K562 (cell line): ENCODE results near the gene ANK2. TPM values are rescaled to one million over a fixed set of nuclear protein-coding genes. Genes with fewer than 3 reads are reported as not detected.

Source experiments
- ATAC-seq: fragments of 200-7000 bp; cut with Tn5 transposase; 3 replicates; pipeline ENCODE4 v1.9.1; 2020; ENCODE audit warnings: moderate library complexity
- BruUV-seq: library from RNA; stranded (reverse); fragments of 400-500 nt; replicated peaks from 2 replicates; lab custom pipeline; 2021; lab: Mats Ljungman, UMichigan
- CTCF ChIA-PET: fragments of 300-600 bp; formaldehyde crosslinking; extraction: SDS; loops from one replicate; lab custom pipeline; 2021; ENCODE audit warnings: low intra/inter-chr PET ratio; lab: Yijun Ruan, JAX
- POLR2A ChIA-PET: fragments of 300-600, 350-650 bp; sonication (Branson Sonifier 250); formaldehyde crosslinking; extraction: SDS; loops from one replicate; lab custom pipeline; 2021; ENCODE audit warnings: antibody characterized with exemption, inconsistent platforms; lab: Yijun Ruan, JAX
- DNase-seq, 4 experiments: peaks; one replicate each; pipeline versions ENCODE4 v3.0.0 to v3.0.0-alpha.2; 2011 to 2018; ENCODE audit warnings: low spot score in 3 of 4, mixed read lengths in 3 of 4; ENCODE audit errors: extremely low read depth in 1 of 4
- FAIRE-seq: peaks from 2 replicates; lab custom pipeline; 2011; peaks lifted over from hg19 to GRCh38; lab: Jason Lieb, UNC
- H2AFZ ChIP-seq: 2 replicates; pipeline ENCODE4 v1.6.0; 2011; ENCODE audit warnings: low read depth, low read length, control low read depth, inconsistent platforms
- H3K27ac ChIP-seq: fragments of 200-600 bp; 3 replicates; pipeline ENCODE4 v1.8.0; 2011; ENCODE audit warnings: low read depth, mild to moderate bottlenecking, control low read depth, inconsistent platforms, low read length, moderate library complexity, mixed read lengths; ENCODE audit errors: extremely low read depth
- H3K27me3 ChIP-seq, 2 experiments: fragments of 300-600 bp in 1 of 2; 2 replicates in 1 of 2; 3 replicates in 1 of 2; pipeline versions ENCODE4 v1.6.0 to v1.8.0; 2011; ENCODE audit warnings: inconsistent platforms in 2 of 2, low read length in 2 of 2, mild to moderate bottlenecking in 1 of 2, mixed read lengths in 1 of 2, moderate library complexity in 1 of 2; ENCODE audit not compliant: control insufficient read depth in 2 of 2, insufficient read depth in 2 of 2
- H3K36me3 ChIP-seq: fragments of 300-600 bp; 3 replicates; pipeline ENCODE4 v1.8.0; 2011; ENCODE audit warnings: mild to moderate bottlenecking, low read length, inconsistent platforms; ENCODE audit not compliant: control insufficient read depth, insufficient read depth
- H3K4me1 ChIP-seq, 2 experiments: fragments of 200-600 bp in 1 of 2; replicated peaks in 1 of 2; 2 replicates in 1 of 2; 3 replicates in 1 of 2; pipeline versions ENCODE4 v1.5.1 to v1.8.0; 2011; ENCODE audit warnings: inconsistent platforms in 2 of 2, low read length in 2 of 2, mild to moderate bottlenecking in 1 of 2, mixed read lengths in 1 of 2, moderate library complexity in 1 of 2; ENCODE audit not compliant: control insufficient read depth in 2 of 2, insufficient read depth in 2 of 2
- H3K4me2 ChIP-seq: 2 replicates; pipeline ENCODE4 v1.6.1; 2011; ENCODE audit warnings: low read length, control low read depth, inconsistent platforms, mixed read lengths; ENCODE audit not compliant: insufficient read depth
- H3K4me3 ChIP-seq: fragments of 200-600 bp; sonication (generic), shearing (Covaris generic); 2 replicates; pipeline ENCODE4 v1.5.1; 2016; ENCODE audit warnings: control low read depth, inconsistent platforms
- H3K79me2 ChIP-seq: fragments of 200-600 bp; 3 replicates; pipeline ENCODE4 v1.8.0; 2011; ENCODE audit warnings: low read length, inconsistent platforms; ENCODE audit not compliant: control insufficient read depth, insufficient read depth
- H3K9ac ChIP-seq, 2 experiments: 2 replicates each; pipeline versions ENCODE4 v1.6.0 to v1.6.1; 2011; ENCODE audit warnings: low read depth in 2 of 2, low read length in 2 of 2, control low read depth in 1 of 2, inconsistent platforms in 1 of 2, mild to moderate bottlenecking in 1 of 2, mixed read lengths in 1 of 2; ENCODE audit not compliant: insufficient read depth in 1 of 2
- H3K9me1 ChIP-seq: one replicate; pipeline ENCODE4 v1.6.0; 2011; ENCODE audit warnings: inconsistent platforms, mild to moderate bottlenecking, low read length, moderate library complexity; ENCODE audit not compliant: control insufficient read depth, insufficient read depth
- H3K9me3 ChIP-seq: replicated peaks from 2 replicates; pipeline ENCODE4 v1.5.1; 2011; ENCODE audit warnings: low read depth, low read length, inconsistent platforms; ENCODE audit not compliant: control insufficient read depth, insufficient read depth
- H4K20me1 ChIP-seq: replicated peaks from 2 replicates; pipeline ENCODE4 v1.6.1; 2011; ENCODE audit warnings: low read length, inconsistent platforms, mixed read lengths; ENCODE audit not compliant: control insufficient read depth, insufficient read depth
- BCL6 ChIP-seq: fragments of 250-450 bp; sonication (Bioruptor Pico); IDR thresholded peaks from 2 replicates; pipeline ENCODE4 v1.4.0; 2020
- CBX8 ChIP-seq: fragments of 200-600 bp; sonication (generic); IDR thresholded peaks from 2 replicates; pipeline ENCODE4 v1.6.1; 2012; ENCODE audit warnings: borderline replicate concordance, mixed run types, low read depth, mild to moderate bottlenecking, moderate library complexity, mixed read lengths, low read length, control low read depth, inconsistent platforms; ENCODE audit not compliant: poor library complexity, severe bottlenecking; ENCODE audit errors: extremely low read depth
- CSDE1 ChIP-seq, 2 experiments: fragments of 450-650 bp; IDR thresholded peaks; 2 replicates each; pipeline ENCODE4 v1.6.1; 2016; ENCODE audit warnings: mild to moderate bottlenecking in 1 of 2
- DIDO1 ChIP-seq: fragments of 450-650 bp; IDR thresholded peaks from 2 replicates; pipeline ENCODE4 v1.6.1; 2016; ENCODE audit warnings: low read depth, missing biosample characterization, missing genetic modification characterization
- FOXP4 ChIP-seq: sonication (generic); formaldehyde crosslinking; IDR thresholded peaks from 2 replicates; pipeline ENCODE4 v1.8.0; 2022; ENCODE audit warnings: mild to moderate bottlenecking, missing genetic modification reagents, borderline replicate concordance
- HDAC6 ChIP-seq: IDR thresholded peaks from 2 replicates; pipeline ENCODE4 v1.6.1; 2012; ENCODE audit warnings: low read depth, mild to moderate bottlenecking, control low read depth, inconsistent platforms, low read length, moderate library complexity
- HES1 ChIP-seq: fragments of 450-650 bp; IDR thresholded peaks from 2 replicates; pipeline ENCODE4 v1.6.1; 2016; ENCODE audit warnings: low read depth, mild to moderate bottlenecking, moderate library complexity
- HNRNPLL ChIP-seq: fragments of 200-400 bp; formaldehyde crosslinking; IDR thresholded peaks from 2 replicates; pipeline ENCODE4 v1.6.1; 2017; ENCODE audit warnings: low read length, low read depth, mild to moderate bottlenecking; ENCODE audit not compliant: poor library complexity, severe bottlenecking
- MAZ ChIP-seq, 2 experiments: fragments of 450-650 bp in 1 of 2; sonication (generic) in 1 of 2; formaldehyde crosslinking; IDR thresholded peaks in 1 of 2; conservative IDR thresholded peaks in 1 of 2; 2 replicates each; pipeline versions ENCODE4 v1.4.0 to v1.5.0; 2020; ENCODE audit warnings: mild to moderate bottlenecking in 1 of 2, missing genetic modification reagents in 1 of 2
- MEF2D ChIP-seq: conservative IDR thresholded peaks from 2 replicates; pipeline ENCODE4 v1.6.1; 2016; ENCODE audit warnings: low read depth, missing genetic modification characterization, missing compliant biosample characterization
- ZNF133 ChIP-seq: fragments of 250-450 bp; sonication (Bioruptor Pico); IDR thresholded peaks from 2 replicates; pipeline ENCODE4 v1.4.0; 2020; ENCODE audit warnings: mild to moderate bottlenecking
- ZNF174 ChIP-seq: fragments of 250-450 bp; sonication (Bioruptor Pico); IDR thresholded peaks from 2 replicates; pipeline ENCODE4 v1.4.0; 2020; ENCODE audit warnings: mild to moderate bottlenecking
- WGBS: fragments of 100-300 bp; shearing (Covaris generic); methylation state at CpG from one replicate; pipeline ENCODE4 v1.1.6; 2016; ENCODE audit warnings: low coverage, mixed read lengths; ENCODE audit not compliant: insufficient coverage; ENCODE audit errors: missing lambda C conversion rate; 5-methylcytosine and 5-hydroxymethylcytosine counted together
- in situ Hi-C: fragments of 300-500 bp; cut with MboI; formaldehyde crosslinking; loops from 4 replicates; pipeline ENCODE4 v1.15.0; 2018; ENCODE audit warnings: inconsistent platforms, mixed read lengths
- intact Hi-C: fragments of 100-400 bp; cut with micrococcal nuclease; formaldehyde crosslinking; loops from 2 replicates; pipeline ENCODE4 v1.14.2; 2022
- polyA plus RNA-seq, 8 experiments: library from polyadenylated mRNA; depleted of rRNA in 4 of 8; stranded (reverse) in 5 of 8; unstranded in 3 of 8; fragments of >200 nt; fragmentation: Nextera tagmentation in 2 of 8; fragmentation: Illumina TruSeq in 1 of 8; extraction: Ambion mirVana in 2 of 8; extraction: Trizol in 1 of 8; gene quantifications; 2 replicates each; pipeline versions ENCODE4 v1.2.1 to v1.2.3, GENCODE V29; 2011 to 2014; ENCODE audit warnings: inconsistent platforms in 1 of 8, missing spikeins in 1 of 8
- total RNA-seq, 7 experiments: library from RNA; depleted of rRNA in 6 of 7; stranded (reverse); fragments of >200 nt in 6 of 7; fragmentation: Illumina TruSeq in 2 of 7; extraction: Trizol in 2 of 7; gene quantifications; 2 replicates each; pipeline versions ENCODE4 v1.2.1 to v1.2.3, GENCODE V29; 2011 to 2021; ENCODE audit warnings: low replicate concordance in 1 of 7

The ANK2 gene
- total and polyA plus RNA-seq, 9 of the 15 experiments (the other 6 are each of a cell fraction or from before 2014, with no cell fraction given), result 0.07 to 0.24 TPM; not detected in 7

- ChIA-PET POLR2A (no interaction called here), CTCF (no interaction called here)
- Histone ChIP-seq H3K4me1 (no peaks in the 10 kb centered on the region), H3K27ac (no peak overlapping the region), H3K4me3 (no peak overlapping the region), H3K4me2 (no peak overlapping the region), H3K9me3 (no peaks in the 10 kb centered on the region), H4K20me1 (no peaks in the 10 kb centered on the region), H3K9ac (no peak overlapping the region), H2AFZ (no peak overlapping the region), H3K79me2 (no peaks in the 10 kb centered on the region), H3K9me1 (no peaks in the 10 kb centered on the region), H3K27me3 (no peaks in the 10 kb centered on the region), H3K36me3 (no peaks in the 10 kb centered on the region)
- FAIRE-seq (no peak), DNase-seq (no peak), ATAC-seq (no peak)
- intact Hi-C loops, result no loop called here
- 0% methylated on average over 1 of the region's 1 CpG for WGBS
- in situ Hi-C loops, result no loop called here
- no TSS peak for BruUV-seq
- no peak for TF ChIP-seq CBX8
- no peak for TF ChIP-seq MEF2D
- TF ChIP-seq CSDE1 (IDR thresholded peaks at IDR 0.05), result no peak
- no peak for TF ChIP-seq MAZ (CRISPR knock-in tag; conservative IDR thresholded peaks at IDR 0.05 in 1 of 2, IDR thresholded peaks at IDR 0.05 in 1 of 2)
- TF ChIP-seq HDAC6, result no peak
- TF ChIP-seq BCL6, result no peak
- TF ChIP-seq ZNF133 (CRISPR knock-in tag), result no peak
- TF ChIP-seq HNRNPLL, result no peak
- no peak for TF ChIP-seq HES1
- no peak for TF ChIP-seq FOXP4 (CRISPR knock-in tag)
- TF ChIP-seq ZNF174 (CRISPR knock-in tag), result no peak
- no peak for TF ChIP-seq DIDO1 (tag)
These were observed 163.2 kb downstream of the ANK2 start for GRCh38 chr4:113212613-113213012.
